SU-DHL-6 (cell line): ENCODE results near the gene TMEM131L.

ENCODE experiments used
- H2AFZ ChIP-seq: fragments of 200-600 bp; sonication (generic); 2 replicates; pipeline ENCODE4 v1.6.1; 2014; ENCODE audit warnings: low read depth, mild to moderate bottlenecking, moderate library complexity, mixed read lengths, antibody characterized with exemption, low read length; ENCODE audit not compliant: severe bottlenecking
- H3F3A ChIP-seq: fragments of 200-600 bp; shearing (Covaris generic); 2 replicates; pipeline ENCODE4 v1.6.0; 2016; ENCODE audit warnings: antibody characterized with exemption, mild to moderate bottlenecking; ENCODE audit not compliant: insufficient read depth
- H3K27ac ChIP-seq: fragments of 200-600 bp; sonication (generic); 2 replicates; pipeline ENCODE4 v1.5.1; 2016; ENCODE audit warnings: low read depth, mild to moderate bottlenecking, low read length, moderate library complexity, mixed read lengths
- H3K27me3 ChIP-seq: fragments of 200-600 bp; sonication (generic), shearing (Covaris generic); 2 replicates; pipeline ENCODE4 v1.6.0; 2014; ENCODE audit warnings: mild to moderate bottlenecking, low read length
- H3K36me3 ChIP-seq: fragments of 200-600 bp; sonication (generic); 2 replicates; pipeline ENCODE4 v1.6.1; 2014; ENCODE audit warnings: mild to moderate bottlenecking, low read length, mixed read lengths
- H3K4me2 ChIP-seq: fragments of 300-600, 200-600 bp; shearing (Covaris generic), sonication (generic); 2 replicates; pipeline ENCODE4 v1.6.0; 2014; ENCODE audit warnings: low read length, low read depth, mild to moderate bottlenecking; ENCODE audit not compliant: poor library complexity, severe bottlenecking
- H3K4me3 ChIP-seq: fragments of 200-600 bp; sonication (generic); 2 replicates; pipeline ENCODE4 v1.5.1; 2014; ENCODE audit warnings: antibody characterized with exemption, low read length, mild to moderate bottlenecking, mixed read lengths; ENCODE audit not compliant: insufficient read depth, poor library complexity, severe bottlenecking
- H3K79me2 ChIP-seq: fragments of 200-600 bp; sonication (generic); 2 replicates; pipeline ENCODE4 v1.6.1; 2014; ENCODE audit warnings: mild to moderate bottlenecking, low read length, moderate library complexity; ENCODE audit not compliant: insufficient read depth
- H3K9ac ChIP-seq: fragments of 200-600 bp; sonication (generic); 2 replicates; pipeline ENCODE4 v1.7.0; 2014; ENCODE audit warnings: mild to moderate bottlenecking, low read length
- H3K9me2 ChIP-seq: fragments of 200-600 bp; sonication (generic); replicated peaks from 2 replicates; pipeline ENCODE4 v1.6.1; 2014; ENCODE audit warnings: low read length; ENCODE audit not compliant: insufficient read depth
- H3K9me3 ChIP-seq: fragments of 200-600 bp; sonication (generic); 2 replicates; pipeline ENCODE4 v1.6.1; 2014; ENCODE audit warnings: low read length, mixed read lengths; ENCODE audit not compliant: insufficient read depth
- H4K20me1 ChIP-seq: fragments of 200-600 bp; sonication (generic); 2 replicates; pipeline ENCODE4 v1.6.1; 2014; ENCODE audit warnings: low read depth, mild to moderate bottlenecking, antibody characterized with exemption, low read length, moderate library complexity, mixed read lengths
- CTCF ChIP-seq: fragments of 200-600 bp; sonication (generic); IDR thresholded peaks from one replicate; pipeline ENCODE4 v1.5.1; 2017; ENCODE audit warnings: antibody characterized with exemption, mild to moderate bottlenecking, low read length, moderate library complexity; ENCODE audit not compliant: insufficient read depth, poor library complexity, severe bottlenecking
- EZH2phosphoT487 ChIP-seq: fragments of 200-600 bp; sonication (generic), shearing (Covaris generic); conservative IDR thresholded peaks from 2 replicates; pipeline ENCODE4 v1.6.1; 2018; ENCODE audit warnings: mild to moderate bottlenecking, antibody characterized with exemption, low read length, moderate library complexity, mixed read lengths

Gene TMEM131L

GRCh38 chr4:153668647-153669046 lies 202.5 kb downstream of the TMEM131L start:
- TF ChIP-seq CTCF (no peak), EZH2phosphoT487 (no peak)
- Histone ChIP-seq H2AFZ (no peak overlapping the region), H3F3A (no peaks in the 10 kb centered on the region), H4K20me1 (no peaks in the 10 kb centered on the region), H3K27ac (no peak overlapping the region), H3K36me3 (no peaks in the 10 kb centered on the region), H3K27me3 (no peaks in the 10 kb centered on the region), H3K79me2 (no peaks in the 10 kb centered on the region), H3K4me2 (no peak overlapping the region), H3K9me2 (no peaks in the 10 kb centered on the region), H3K9ac (no peak overlapping the region), H3K4me3 (no peak overlapping the region), H3K9me3 (no peaks in the 10 kb centered on the region)

GRCh38 chr4:153669838-153670237 lies 203.7 kb downstream of the TMEM131L start:
- Histone ChIP-seq H3K9ac (no peak overlapping the region), H3K9me3 (no peaks in the 10 kb centered on the region), H3K36me3 (no peaks in the 10 kb centered on the region), H3K9me2 (no peaks in the 10 kb centered on the region), H4K20me1 (no peaks in the 10 kb centered on the region), H3K79me2 (no peaks in the 10 kb centered on the region), H3K27ac (no peak overlapping the region), H3F3A (no peaks in the 10 kb centered on the region), H3K27me3 (no peaks in the 10 kb centered on the region), H3K4me3 (no peak overlapping the region), H3K4me2 (no peak overlapping the region), H2AFZ (no peak overlapping the region)
- TF ChIP-seq EZH2phosphoT487 (no peak), CTCF (no peak)

- no peaks in the 10 kb centered on the region for H3K9me3 ChIP-seq
- H3K4me3 ChIP-seq = no peak overlapping the region
- H3K36me3 ChIP-seq = no peaks in the 10 kb centered on the region
- no peak overlapping the region for H3K9ac ChIP-seq
- H3K27ac ChIP-seq = no peak overlapping the region
- H3F3A ChIP-seq = no peaks in the 10 kb centered on the region
- no peaks in the 10 kb centered on the region for H3K9me2 ChIP-seq
- TF ChIP-seq EZH2phosphoT487 (no peak), CTCF (no peak)
- no peak overlapping the region for H3K4me2 ChIP-seq
- H2AFZ ChIP-seq = no peak overlapping the region
- no peaks in the 10 kb centered on the region for H3K27me3 ChIP-seq
- H3K79me2 ChIP-seq = no peaks in the 10 kb centered on the region
- H4K20me1 ChIP-seq = no peaks in the 10 kb centered on the region
Observed at GRCh38 chr4:153676486-153676885, 210.3 kb downstream of the TMEM131L start.

GRCh38 chr4:153676984-153677383 lies 210.8 kb downstream of the TMEM131L start:
- H3K4me3 ChIP-seq = no peak overlapping the region
- H3K27ac ChIP-seq = no peak overlapping the region
- TF ChIP-seq CTCF = no peak
- TF ChIP-seq EZH2phosphoT487 = no peak
- H3K9ac ChIP-seq = no peak overlapping the region
- no peaks in the 10 kb centered on the region for H3K79me2 ChIP-seq
- H3K9me2 ChIP-seq = no peaks in the 10 kb centered on the region
- H3K9me3 ChIP-seq = no peaks in the 10 kb centered on the region
- H3K4me2 ChIP-seq = no peak overlapping the region
- H3F3A ChIP-seq = no peaks in the 10 kb centered on the region
- no peaks in the 10 kb centered on the region for H3K27me3 ChIP-seq
- H2AFZ ChIP-seq = no peak overlapping the region
- H4K20me1 ChIP-seq = no peaks in the 10 kb centered on the region
- H3K36me3 ChIP-seq = no peaks in the 10 kb centered on the region
